Esophagus muscularis mucosa (tissue), 3 donors: Measurements from ENCODE around the gene CCRL2.

Source experiments
- CTCF ChIP-seq, 3 experiments: fragments of 200-600 bp in 2 of 3; fragments of 450-650 bp in 1 of 3; sonication (generic) in 2 of 3; IDR thresholded peaks; one replicate each; pipeline ENCODE4 v1.5.1; 2017 to 2019; ENCODE audit warnings: antibody characterized with exemption in 3 of 3, mild to moderate bottlenecking in 2 of 3, moderate library complexity in 1 of 3
- POLR2A ChIP-seq: fragments of 450-650 bp; IDR thresholded peaks from one replicate; pipeline ENCODE4 v1.6.1; 2017; ENCODE audit warnings: antibody characterized with exemption, moderate library complexity, mild to moderate bottlenecking, low read depth
- POLR2AphosphoS5 ChIP-seq, 2 donors: sonication (generic); formaldehyde crosslinking; IDR thresholded peaks; one replicate each; pipeline ENCODE4 v1.6.1; 2017; ENCODE audit warnings: antibody characterized with exemption in 2 of 2

DNA sequence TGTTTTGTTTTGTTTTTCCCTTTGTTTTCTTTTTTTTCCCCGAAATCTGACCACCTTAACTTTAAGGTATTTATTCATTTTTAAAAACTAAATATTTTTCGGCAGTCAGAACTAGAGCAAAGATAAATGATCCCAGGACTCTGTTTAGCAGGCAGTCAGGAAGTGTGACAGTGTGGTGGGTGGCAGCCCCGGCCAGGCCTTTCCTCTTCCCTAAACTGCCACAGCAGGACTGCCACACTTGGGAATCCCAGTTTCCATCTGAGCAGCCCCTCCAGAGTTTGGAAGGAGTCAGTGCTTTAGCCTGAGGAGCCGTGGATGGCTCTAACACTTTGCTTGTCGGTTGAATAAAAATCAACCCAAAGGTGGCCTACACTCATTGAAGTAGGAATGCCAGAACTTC lies 6.9 kb downstream of the CCRL2 start:
- TF ChIP-seq POLR2AphosphoS5 (IDR thresholded peaks at IDR 0.05) (no peak), CTCF (IDR thresholded peaks at IDR 0.05) (no peak), POLR2A (no peak)
